MCF 10A (cell line): ENCODE results near the gene PPFIBP1. TPM values are rescaled to one million over a fixed set of nuclear protein-coding genes. Genes with fewer than 3 reads are reported as not detected.

Experiments used
- BruUV-seq: library from RNA; stranded (reverse); fragments of 400-500 nt; replicated peaks from 2 replicates; lab custom pipeline; 2021; lab: Mats Ljungman, UMichigan
- CTCF ChIA-PET: fragments of 300-600 bp; sonication (Branson Sonifier 250); formaldehyde crosslinking; extraction: SDS; loops from one replicate; lab custom pipeline; 2021; ENCODE audit warnings: antibody characterized with exemption, inconsistent platforms; lab: Yijun Ruan, JAX
- POLR2A ChIA-PET: fragments of 300-600, 350-650 bp; sonication (Branson Sonifier 250); formaldehyde crosslinking; extraction: SDS; loops from one replicate; lab custom pipeline; 2020; ENCODE audit warnings: antibody characterized with exemption, inconsistent platforms; lab: Yijun Ruan, JAX
- DNase-seq: peaks from one replicate; pipeline ENCODE4 v3.0.0-alpha.2; 2018; ENCODE audit not compliant: unreplicated experiment
- H3K27ac Mint-ChIP-seq: one replicate; pipeline ENCODE4 v1.8.0; 2022; ENCODE audit warnings: mild to moderate bottlenecking, low read depth, mixed read lengths; ENCODE audit not compliant: unreplicated experiment
- H3K27me3 Mint-ChIP-seq: one replicate; pipeline ENCODE4 v1.8.0; 2022; ENCODE audit warnings: mixed read lengths; ENCODE audit not compliant: insufficient read depth, unreplicated experiment
- H3K36me3 Mint-ChIP-seq: one replicate; pipeline ENCODE4 v1.8.0; 2022; ENCODE audit warnings: mild to moderate bottlenecking, moderate library complexity, mixed read lengths; ENCODE audit not compliant: insufficient read depth, unreplicated experiment
- H3K4me1 Mint-ChIP-seq: one replicate; pipeline ENCODE4 v1.8.0; 2022; ENCODE audit warnings: mixed read lengths; ENCODE audit not compliant: insufficient read depth, unreplicated experiment
- H3K4me3 Mint-ChIP-seq: one replicate; pipeline ENCODE4 v1.8.0; 2022; ENCODE audit warnings: mild to moderate bottlenecking, moderate library complexity, mixed read lengths; ENCODE audit not compliant: unreplicated experiment
- H3K9me3 Mint-ChIP-seq: one replicate; pipeline ENCODE4 v1.8.0; 2022; ENCODE audit warnings: mixed read lengths; ENCODE audit not compliant: unreplicated experiment
- intact Hi-C: fragments of 100-400 bp; cut with micrococcal nuclease; formaldehyde crosslinking; loops from 2 replicates; pipeline ENCODE4 v1.14.1; 2022
- total RNA-seq: library from RNA; stranded (reverse); gene quantifications from 2 replicates; pipeline ENCODE4 v1.2.3, GENCODE V29; 2022
- TF ChIP-seq, protein P1 (sequence below): fragments of 200-600 bp; IDR thresholded peaks from one replicate; pipeline ENCODE4 v1.8.0; 2022; ENCODE audit warnings: antibody characterized with exemption, mild to moderate bottlenecking; ENCODE audit not compliant: unreplicated experiment

PPFIBP1 gene
- total RNA-seq, 1 experiment from 2014 or later = 82.6 TPM

DNA sequence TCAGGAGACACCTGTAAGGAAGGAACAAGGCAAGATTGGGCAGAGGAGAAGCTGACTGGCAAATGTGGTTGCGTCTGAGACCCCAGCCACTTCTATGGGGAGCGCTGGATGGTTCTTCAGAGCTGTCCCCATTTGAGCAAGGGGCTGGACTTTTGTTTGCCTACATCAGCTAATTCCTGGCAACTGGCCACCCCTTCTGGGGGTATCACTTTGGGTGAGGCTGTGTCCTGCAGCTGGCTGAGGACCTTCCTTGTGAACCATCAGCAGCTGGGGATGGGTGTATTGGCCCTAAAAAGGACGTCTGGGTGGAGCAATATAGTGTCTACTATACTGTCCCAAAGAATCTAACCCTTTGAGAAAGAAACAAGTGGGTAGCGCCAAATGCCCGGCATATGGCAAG is 23.6 kb downstream of the PPFIBP1 start:
- ChIA-PET CTCF (interaction anchor here (0.7 kb wide), 2 partner anchors 13 to 157 kb away, joined by 3 read pairs; no protein-coding TSS in a partner anchor), POLR2A (interaction anchor here (0.6 to 5.0 kb wide), 5 partner anchors 8 to 83 kb away, joined by 3 to 33 read pairs (median 5); partner anchors contain the start of gene PPFIBP1)
- TF ChIP-seq, protein P1, sequence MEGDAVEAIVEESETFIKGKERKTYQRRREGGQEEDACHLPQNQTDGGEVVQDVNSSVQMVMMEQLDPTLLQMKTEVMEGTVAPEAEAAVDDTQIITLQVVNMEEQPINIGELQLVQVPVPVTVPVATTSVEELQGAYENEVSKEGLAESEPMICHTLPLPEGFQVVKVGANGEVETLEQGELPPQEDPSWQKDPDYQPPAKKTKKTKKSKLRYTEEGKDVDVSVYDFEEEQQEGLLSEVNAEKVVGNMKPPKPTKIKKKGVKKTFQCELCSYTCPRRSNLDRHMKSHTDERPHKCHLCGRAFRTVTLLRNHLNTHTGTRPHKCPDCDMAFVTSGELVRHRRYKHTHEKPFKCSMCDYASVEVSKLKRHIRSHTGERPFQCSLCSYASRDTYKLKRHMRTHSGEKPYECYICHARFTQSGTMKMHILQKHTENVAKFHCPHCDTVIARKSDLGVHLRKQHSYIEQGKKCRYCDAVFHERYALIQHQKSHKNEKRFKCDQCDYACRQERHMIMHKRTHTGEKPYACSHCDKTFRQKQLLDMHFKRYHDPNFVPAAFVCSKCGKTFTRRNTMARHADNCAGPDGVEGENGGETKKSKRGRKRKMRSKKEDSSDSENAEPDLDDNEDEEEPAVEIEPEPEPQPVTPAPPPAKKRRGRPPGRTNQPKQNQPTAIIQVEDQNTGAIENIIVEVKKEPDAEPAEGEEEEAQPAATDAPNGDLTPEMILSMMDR = no peak
- H3K27me3 Mint-ChIP-seq = no peaks in the 10 kb centered on the region
- no peak overlapping the region for H3K4me3 Mint-ChIP-seq
- H3K4me1 Mint-ChIP-seq = peaks cover 33% of the 10 kb centered on the region
- H3K27ac Mint-ChIP-seq = peak overlapping the region; percentile 59
- intact Hi-C loops = no loop called here
- H3K36me3 Mint-ChIP-seq = peaks cover 5% of the 10 kb centered on the region
- H3K9me3 Mint-ChIP-seq = no peaks in the 10 kb centered on the region
- DNase-seq = no peak
- BruUV-seq = no TSS peak

DNA sequence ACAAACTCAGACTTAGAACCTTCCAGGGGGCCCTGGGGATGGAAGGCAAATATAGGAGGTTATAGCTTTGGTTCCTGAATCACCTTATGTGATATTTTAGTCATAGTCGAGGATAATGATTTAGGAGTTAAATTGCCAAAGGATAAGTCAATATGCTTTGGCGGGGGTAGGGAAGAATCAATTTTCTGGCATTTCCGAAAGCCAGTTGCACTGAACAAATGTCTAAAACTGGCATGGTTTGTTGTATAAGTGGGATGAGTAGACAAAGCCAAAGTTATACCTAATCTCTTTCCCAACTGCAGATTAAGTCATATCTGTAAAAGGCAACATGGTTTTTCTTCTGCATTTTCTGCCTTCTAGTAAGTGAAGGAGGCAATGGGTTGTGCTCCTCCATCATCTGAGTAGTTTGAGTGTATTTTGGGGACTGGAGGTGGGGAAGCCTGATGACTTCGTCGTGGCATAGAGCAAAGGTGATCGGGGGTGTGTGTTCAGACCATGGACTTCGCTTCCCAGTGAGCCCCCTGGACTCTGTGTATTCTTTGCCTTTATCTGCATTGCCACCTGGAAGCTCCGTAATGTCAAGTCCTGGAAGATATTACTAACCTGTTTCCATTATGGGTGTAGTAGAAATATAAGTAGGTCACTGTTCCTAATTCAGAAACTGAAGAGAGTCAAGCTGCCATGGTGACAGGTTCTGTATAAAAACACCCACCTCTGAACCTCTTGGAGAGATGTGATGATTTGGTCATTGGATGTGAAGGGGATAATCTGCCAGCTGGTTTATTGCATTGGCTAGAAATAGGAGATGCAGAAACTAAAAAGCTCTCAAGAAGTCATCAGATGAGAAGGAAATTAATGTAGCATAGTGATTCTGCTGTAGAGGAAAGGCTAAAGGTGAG is 24.5 kb downstream of the PPFIBP1 start:
- TF ChIP-seq, protein P1 = no peak
- intact Hi-C loops = loop anchor here (1.0 kb wide), 1 partner anchor 24 kb away; the partner anchor contains the start of gene PPFIBP1
- H3K9me3 Mint-ChIP-seq = no peaks in the 10 kb centered on the region
- no peaks in the 10 kb centered on the region for H3K27me3 Mint-ChIP-seq
- peak overlapping the region; percentile 78 for H3K27ac Mint-ChIP-seq
- ChIA-PET CTCF (interaction anchor here (0.6 to 1.5 kb wide), 5 partner anchors 35 to 393 kb away, joined by 3 to 4 read pairs (median 3); no protein-coding TSS in a partner anchor), POLR2A (interaction anchor here (0.6 to 8.9 kb wide), 11 partner anchors 9 to 79 kb away, joined by 3 to 97 read pairs (median 14); partner anchors contain the start of gene PPFIBP1)
- no TSS peak for BruUV-seq
- peaks cover 5% of the 10 kb centered on the region for H3K36me3 Mint-ChIP-seq
- DNase-seq = no peak
- peaks cover 29% of the 10 kb centered on the region for H3K4me1 Mint-ChIP-seq
- H3K4me3 Mint-ChIP-seq = peak overlapping the region; percentile 53

DNA sequence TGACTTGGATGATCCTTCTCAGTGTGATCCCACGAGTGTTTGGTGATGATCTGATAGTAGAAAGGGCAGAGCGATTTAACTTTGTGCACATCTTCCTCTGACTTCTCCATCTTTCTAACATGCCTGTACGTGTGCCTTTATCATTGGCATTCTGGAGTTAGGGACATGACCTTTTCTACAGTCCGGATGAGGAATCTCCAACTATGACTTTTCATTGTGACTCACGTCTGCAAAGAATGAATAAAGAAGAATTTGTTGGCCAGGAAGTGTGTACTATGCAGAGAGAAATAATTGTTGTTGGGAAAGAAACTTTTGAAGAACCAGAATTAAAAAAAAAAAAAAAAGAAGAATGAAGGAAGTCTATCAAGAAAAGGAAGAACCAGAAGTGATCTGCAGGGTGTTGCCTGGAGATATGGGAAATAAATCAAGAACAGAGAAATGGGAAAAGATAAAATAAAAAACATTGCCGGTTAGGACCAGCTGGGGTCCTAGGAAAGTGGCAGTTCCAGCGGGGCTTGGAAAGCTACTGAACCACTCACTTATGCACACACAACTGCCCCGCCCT is 25.3 kb downstream of the PPFIBP1 start:
- Mint-ChIP-seq H3K4me3 (peak overlapping the region; percentile 53), H3K9me3 (no peaks in the 10 kb centered on the region), H3K36me3 (peaks cover 5% of the 10 kb centered on the region), H3K27me3 (no peaks in the 10 kb centered on the region), H3K27ac (peak overlapping the region; percentile 78), H3K4me1 (peaks cover 30% of the 10 kb centered on the region)
- intact Hi-C loops = loop anchor here (1.0 kb wide), 1 partner anchor 25 kb away; the partner anchor contains the start of gene PPFIBP1
- ChIA-PET POLR2A (interaction anchor here (0.6 to 8.9 kb wide), 19 partner anchors 9 to 900 kb away, joined by 3 to 97 read pairs (median 7); partner anchors contain the start of gene PPFIBP1), CTCF (interaction anchor here (0.6 to 1.5 kb wide), 8 partner anchors 34 to 392 kb away, joined by 3 to 4 read pairs (median 3); no protein-coding TSS in a partner anchor)
- BruUV-seq = no TSS peak
- TF ChIP-seq, protein P1 = no peak
- peak; percentile 88 for DNase-seq
